K562 (cell line): ENCODE data around the gene MAP1LC3B2. TPM values are rescaled to one million over a fixed set of nuclear protein-coding genes. Genes with fewer than 3 reads are reported as not detected.
A peak's percentile ranks its signal among the peaks of the same experiment; 100 is the strongest.
"Not testable (repeated sequence)": the region's sequence is repeated elsewhere in the genome, so short reads cannot be mapped to it uniquely, and the experiment has no call there.

Source experiments
- ATAC-seq: fragments of 200-7000 bp; cut with Tn5 transposase; 3 replicates; pipeline ENCODE4 v1.9.1; 2020; ENCODE audit warnings: moderate library complexity
- BruUV-seq: library from RNA; stranded (reverse); fragments of 400-500 nt; replicated peaks from 2 replicates; lab custom pipeline; 2021; lab: Mats Ljungman, UMichigan
- CTCF ChIA-PET: fragments of 300-600 bp; formaldehyde crosslinking; extraction: SDS; loops from one replicate; lab custom pipeline; 2021; ENCODE audit warnings: low intra/inter-chr PET ratio; lab: Yijun Ruan, JAX
- POLR2A ChIA-PET: fragments of 300-600, 350-650 bp; sonication (Branson Sonifier 250); formaldehyde crosslinking; extraction: SDS; loops from one replicate; lab custom pipeline; 2021; ENCODE audit warnings: antibody characterized with exemption, inconsistent platforms; lab: Yijun Ruan, JAX
- DNase-seq, 4 experiments: peaks; one replicate each; pipeline versions ENCODE4 v3.0.0 to v3.0.0-alpha.2; 2011 to 2018; ENCODE audit warnings: low spot score in 3 of 4, mixed read lengths in 3 of 4; ENCODE audit errors: extremely low read depth in 1 of 4
- FAIRE-seq: peaks from 2 replicates; lab custom pipeline; 2011; peaks lifted over from hg19 to GRCh38; lab: Jason Lieb, UNC
- H2AFZ ChIP-seq: 2 replicates; pipeline ENCODE4 v1.6.0; 2011; ENCODE audit warnings: low read depth, low read length, control low read depth, inconsistent platforms
- H3K27ac ChIP-seq: fragments of 200-600 bp; 3 replicates; pipeline ENCODE4 v1.8.0; 2011; ENCODE audit warnings: low read depth, mild to moderate bottlenecking, control low read depth, inconsistent platforms, low read length, moderate library complexity, mixed read lengths; ENCODE audit errors: extremely low read depth
- H3K27me3 ChIP-seq, 2 experiments: fragments of 300-600 bp in 1 of 2; 2 replicates in 1 of 2; 3 replicates in 1 of 2; pipeline versions ENCODE4 v1.6.0 to v1.8.0; 2011; ENCODE audit warnings: inconsistent platforms in 2 of 2, low read length in 2 of 2, mild to moderate bottlenecking in 1 of 2, mixed read lengths in 1 of 2, moderate library complexity in 1 of 2; ENCODE audit not compliant: control insufficient read depth in 2 of 2, insufficient read depth in 2 of 2
- H3K36me3 ChIP-seq: fragments of 300-600 bp; 3 replicates; pipeline ENCODE4 v1.8.0; 2011; ENCODE audit warnings: mild to moderate bottlenecking, low read length, inconsistent platforms; ENCODE audit not compliant: control insufficient read depth, insufficient read depth
- H3K4me1 ChIP-seq, 2 experiments: fragments of 200-600 bp in 1 of 2; replicated peaks in 1 of 2; 2 replicates in 1 of 2; 3 replicates in 1 of 2; pipeline versions ENCODE4 v1.5.1 to v1.8.0; 2011; ENCODE audit warnings: inconsistent platforms in 2 of 2, low read length in 2 of 2, mild to moderate bottlenecking in 1 of 2, mixed read lengths in 1 of 2, moderate library complexity in 1 of 2; ENCODE audit not compliant: control insufficient read depth in 2 of 2, insufficient read depth in 2 of 2
- H3K4me2 ChIP-seq: 2 replicates; pipeline ENCODE4 v1.6.1; 2011; ENCODE audit warnings: low read length, control low read depth, inconsistent platforms, mixed read lengths; ENCODE audit not compliant: insufficient read depth
- H3K4me3 ChIP-seq: fragments of 200-600 bp; sonication (generic), shearing (Covaris generic); 2 replicates; pipeline ENCODE4 v1.5.1; 2016; ENCODE audit warnings: control low read depth, inconsistent platforms
- H3K79me2 ChIP-seq: fragments of 200-600 bp; 3 replicates; pipeline ENCODE4 v1.8.0; 2011; ENCODE audit warnings: low read length, inconsistent platforms; ENCODE audit not compliant: control insufficient read depth, insufficient read depth
- H3K9ac ChIP-seq, 2 experiments: 2 replicates each; pipeline versions ENCODE4 v1.6.0 to v1.6.1; 2011; ENCODE audit warnings: low read depth in 2 of 2, low read length in 2 of 2, control low read depth in 1 of 2, inconsistent platforms in 1 of 2, mild to moderate bottlenecking in 1 of 2, mixed read lengths in 1 of 2; ENCODE audit not compliant: insufficient read depth in 1 of 2
- H3K9me1 ChIP-seq: one replicate; pipeline ENCODE4 v1.6.0; 2011; ENCODE audit warnings: inconsistent platforms, mild to moderate bottlenecking, low read length, moderate library complexity; ENCODE audit not compliant: control insufficient read depth, insufficient read depth
- H3K9me3 ChIP-seq: replicated peaks from 2 replicates; pipeline ENCODE4 v1.5.1; 2011; ENCODE audit warnings: low read depth, low read length, inconsistent platforms; ENCODE audit not compliant: control insufficient read depth, insufficient read depth
- H4K20me1 ChIP-seq: replicated peaks from 2 replicates; pipeline ENCODE4 v1.6.1; 2011; ENCODE audit warnings: low read length, inconsistent platforms, mixed read lengths; ENCODE audit not compliant: control insufficient read depth, insufficient read depth
- C11orf30 ChIP-seq: fragments of 450-650 bp; IDR thresholded peaks from 2 replicates; pipeline ENCODE4 v1.6.1; 2016; ENCODE audit warnings: low read depth, mild to moderate bottlenecking
- FOXK1 ChIP-seq: sonication (generic); formaldehyde crosslinking; IDR thresholded peaks from 2 replicates; pipeline ENCODE4 v1.8.0; 2022; ENCODE audit warnings: missing genetic modification reagents, mild to moderate bottlenecking, borderline replicate concordance
- MTF1 ChIP-seq: fragments of 250-450 bp; sonication (Bioruptor Pico); IDR thresholded peaks from 2 replicates; pipeline ENCODE4 v1.9.0; 2021; ENCODE audit warnings: moderate library complexity, mild to moderate bottlenecking, inconsistent platforms, borderline replicate concordance
- SIN3A ChIP-seq, 2 experiments: fragments of 150-350 bp in 1 of 2; IDR thresholded peaks; 2 replicates each; pipeline ENCODE4 v1.6.1; 2011 to 2016; ENCODE audit warnings: borderline replicate concordance in 2 of 2, low read depth in 2 of 2, low read length in 2 of 2, mild to moderate bottlenecking in 2 of 2, moderate library complexity in 2 of 2; ENCODE audit not compliant: control insufficient read depth in 1 of 2
- TARDBP ChIP-seq: fragments of 450-650 bp; IDR thresholded peaks from 2 replicates; pipeline ENCODE4 v1.6.1; 2016
- ZBTB1 ChIP-seq: sonication (generic); formaldehyde crosslinking; IDR thresholded peaks from 2 replicates; pipeline ENCODE4 v1.8.1; 2023; ENCODE audit warnings: missing genetic modification reagents, low read depth, mild to moderate bottlenecking, borderline replicate concordance
- WGBS: fragments of 100-300 bp; shearing (Covaris generic); methylation state at CpG from one replicate; pipeline ENCODE4 v1.1.6; 2016; ENCODE audit warnings: low coverage, mixed read lengths; ENCODE audit not compliant: insufficient coverage; ENCODE audit errors: missing lambda C conversion rate; 5-methylcytosine and 5-hydroxymethylcytosine counted together
- in situ Hi-C: fragments of 300-500 bp; cut with MboI; formaldehyde crosslinking; loops from 4 replicates; pipeline ENCODE4 v1.15.0; 2018; ENCODE audit warnings: inconsistent platforms, mixed read lengths
- intact Hi-C: fragments of 100-400 bp; cut with micrococcal nuclease; formaldehyde crosslinking; loops from 2 replicates; pipeline ENCODE4 v1.14.2; 2022
- polyA plus RNA-seq, 8 experiments: library from polyadenylated mRNA; depleted of rRNA in 4 of 8; stranded (reverse) in 5 of 8; unstranded in 3 of 8; fragments of >200 nt; fragmentation: Nextera tagmentation in 2 of 8; fragmentation: Illumina TruSeq in 1 of 8; extraction: Ambion mirVana in 2 of 8; extraction: Trizol in 1 of 8; gene quantifications; 2 replicates each; pipeline versions ENCODE4 v1.2.1 to v1.2.3, GENCODE V29; 2011 to 2014; ENCODE audit warnings: inconsistent platforms in 1 of 8, missing spikeins in 1 of 8
- total RNA-seq, 7 experiments: library from RNA; depleted of rRNA in 6 of 7; stranded (reverse); fragments of >200 nt in 6 of 7; fragmentation: Illumina TruSeq in 2 of 7; extraction: Trizol in 2 of 7; gene quantifications; 2 replicates each; pipeline versions ENCODE4 v1.2.1 to v1.2.3, GENCODE V29; 2011 to 2021; ENCODE audit warnings: low replicate concordance in 1 of 7
- TF ChIP-seq, protein P1 (sequence below): sonication (generic); formaldehyde crosslinking; IDR thresholded peaks from 2 replicates; pipeline ENCODE4 v1.8.0; 2022; ENCODE audit warnings: mild to moderate bottlenecking, low read depth, missing genetic modification reagents
- TF ChIP-seq, protein P2 (sequence below): fragments of 450-650 bp; conservative IDR thresholded peaks from 2 replicates; pipeline ENCODE4 v1.6.1; 2016; ENCODE audit warnings: missing genetic modification characterization, low read depth, mild to moderate bottlenecking, missing compliant biosample characterization, moderate library complexity
- TF ChIP-seq, protein P3 (sequence below): fragments of 250-450 bp; sonication (Bioruptor Pico); IDR thresholded peaks from 2 replicates; pipeline ENCODE4 v1.4.0; 2020

The MAP1LC3B2 gene
- total and polyA plus RNA-seq, 9 of the 15 experiments (the other 6 are each of a cell fraction or from before 2014, with no cell fraction given): 0.53 to 2.8 (median 0.76) TPM; not detected in 2

DNA sequence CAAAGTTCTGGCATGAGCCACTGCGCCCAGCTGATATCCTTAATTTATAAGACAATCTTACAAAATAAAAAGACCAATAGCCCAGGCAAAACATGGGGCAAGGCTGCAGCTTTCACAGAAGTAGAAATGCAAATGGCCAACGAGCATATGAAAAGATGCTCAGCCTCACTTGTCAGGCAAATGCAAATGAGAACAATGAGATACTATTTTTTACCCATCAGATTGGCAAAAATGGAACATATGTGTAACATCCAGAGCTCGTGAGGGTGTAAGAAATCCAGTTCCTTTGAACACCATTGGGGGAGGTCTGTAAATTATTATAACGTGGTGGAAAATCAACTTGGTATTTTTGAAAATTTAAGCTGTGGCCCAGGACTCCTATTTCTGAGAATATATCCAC is 14.6 kb downstream of the MAP1LC3B2 start (continued):
- TF ChIP-seq FOXK1 (CRISPR knock-in tag) (no peak), ZBTB1 (CRISPR knock-in tag) (no peak), TARDBP (no peak), MTF1 (CRISPR knock-in tag) (no peak), SIN3A (IDR thresholded peaks at IDR 0.05; ENCODE audit: borderline replicate concordance in 2 of 2, control insufficient read depth in 1 of 2, low read depth in 2 of 2, low read length in 2 of 2) (no peak), C11orf30 (no peak)
- TF ChIP-seq, protein P1, sequence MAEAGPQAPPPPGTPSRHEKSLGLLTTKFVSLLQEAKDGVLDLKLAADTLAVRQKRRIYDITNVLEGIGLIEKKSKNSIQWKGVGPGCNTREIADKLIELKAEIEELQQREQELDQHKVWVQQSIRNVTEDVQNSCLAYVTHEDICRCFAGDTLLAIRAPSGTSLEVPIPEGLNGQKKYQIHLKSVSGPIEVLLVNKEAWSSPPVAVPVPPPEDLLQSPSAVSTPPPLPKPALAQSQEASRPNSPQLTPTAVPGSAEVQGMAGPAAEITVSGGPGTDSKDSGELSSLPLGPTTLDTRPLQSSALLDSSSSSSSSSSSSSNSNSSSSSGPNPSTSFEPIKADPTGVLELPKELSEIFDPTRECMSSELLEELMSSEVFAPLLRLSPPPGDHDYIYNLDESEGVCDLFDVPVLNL (CRISPR knock-in tag): no peak
- TF ChIP-seq, protein P2, sequence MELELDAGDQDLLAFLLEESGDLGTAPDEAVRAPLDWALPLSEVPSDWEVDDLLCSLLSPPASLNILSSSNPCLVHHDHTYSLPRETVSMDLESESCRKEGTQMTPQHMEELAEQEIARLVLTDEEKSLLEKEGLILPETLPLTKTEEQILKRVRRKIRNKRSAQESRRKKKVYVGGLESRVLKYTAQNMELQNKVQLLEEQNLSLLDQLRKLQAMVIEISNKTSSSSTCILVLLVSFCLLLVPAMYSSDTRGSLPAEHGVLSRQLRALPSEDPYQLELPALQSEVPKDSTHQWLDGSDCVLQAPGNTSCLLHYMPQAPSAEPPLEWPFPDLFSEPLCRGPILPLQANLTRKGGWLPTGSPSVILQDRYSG (tag): no peak
- TF ChIP-seq, protein P3, sequence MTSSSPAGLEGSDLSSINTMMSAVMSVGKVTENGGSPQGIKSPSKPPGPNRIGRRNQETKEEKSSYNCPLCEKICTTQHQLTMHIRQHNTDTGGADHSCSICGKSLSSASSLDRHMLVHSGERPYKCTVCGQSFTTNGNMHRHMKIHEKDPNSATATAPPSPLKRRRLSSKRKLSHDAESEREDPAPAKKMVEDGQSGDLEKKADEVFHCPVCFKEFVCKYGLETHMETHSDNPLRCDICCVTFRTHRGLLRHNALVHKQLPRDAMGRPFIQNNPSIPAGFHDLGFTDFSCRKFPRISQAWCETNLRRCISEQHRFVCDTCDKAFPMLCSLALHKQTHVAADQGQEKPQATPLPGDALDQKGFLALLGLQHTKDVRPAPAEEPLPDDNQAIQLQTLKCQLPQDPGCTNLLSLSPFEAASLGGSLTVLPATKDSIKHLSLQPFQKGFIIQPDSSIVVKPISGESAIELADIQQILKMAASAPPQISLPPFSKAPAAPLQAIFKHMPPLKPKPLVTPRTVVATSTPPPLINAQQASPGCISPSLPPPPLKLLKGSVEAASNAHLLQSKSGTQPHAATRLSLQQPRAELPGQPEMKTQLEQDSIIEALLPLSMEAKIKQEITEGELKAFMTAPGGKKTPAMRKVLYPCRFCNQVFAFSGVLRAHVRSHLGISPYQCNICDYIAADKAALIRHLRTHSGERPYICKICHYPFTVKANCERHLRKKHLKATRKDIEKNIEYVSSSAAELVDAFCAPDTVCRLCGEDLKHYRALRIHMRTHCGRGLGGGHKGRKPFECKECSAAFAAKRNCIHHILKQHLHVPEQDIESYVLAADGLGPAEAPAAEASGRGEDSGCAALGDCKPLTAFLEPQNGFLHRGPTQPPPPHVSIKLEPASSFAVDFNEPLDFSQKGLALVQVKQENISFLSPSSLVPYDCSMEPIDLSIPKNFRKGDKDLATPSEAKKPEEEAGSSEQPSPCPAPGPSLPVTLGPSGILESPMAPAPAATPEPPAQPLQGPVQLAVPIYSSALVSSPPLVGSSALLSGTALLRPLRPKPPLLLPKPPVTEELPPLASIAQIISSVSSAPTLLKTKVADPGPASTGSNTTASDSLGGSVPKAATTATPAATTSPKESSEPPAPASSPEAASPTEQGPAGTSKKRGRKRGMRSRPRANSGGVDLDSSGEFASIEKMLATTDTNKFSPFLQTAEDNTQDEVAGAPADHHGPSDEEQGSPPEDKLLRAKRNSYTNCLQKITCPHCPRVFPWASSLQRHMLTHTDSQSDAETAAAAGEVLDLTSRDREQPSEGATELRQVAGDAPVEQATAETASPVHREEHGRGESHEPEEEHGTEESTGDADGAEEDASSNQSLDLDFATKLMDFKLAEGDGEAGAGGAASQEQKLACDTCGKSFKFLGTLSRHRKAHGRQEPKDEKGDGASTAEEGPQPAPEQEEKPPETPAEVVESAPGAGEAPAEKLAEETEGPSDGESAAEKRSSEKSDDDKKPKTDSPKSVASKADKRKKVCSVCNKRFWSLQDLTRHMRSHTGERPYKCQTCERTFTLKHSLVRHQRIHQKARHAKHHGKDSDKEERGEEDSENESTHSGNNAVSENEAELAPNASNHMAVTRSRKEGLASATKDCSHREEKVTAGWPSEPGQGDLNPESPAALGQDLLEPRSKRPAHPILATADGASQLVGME (CRISPR knock-in tag): no peak

DNA sequence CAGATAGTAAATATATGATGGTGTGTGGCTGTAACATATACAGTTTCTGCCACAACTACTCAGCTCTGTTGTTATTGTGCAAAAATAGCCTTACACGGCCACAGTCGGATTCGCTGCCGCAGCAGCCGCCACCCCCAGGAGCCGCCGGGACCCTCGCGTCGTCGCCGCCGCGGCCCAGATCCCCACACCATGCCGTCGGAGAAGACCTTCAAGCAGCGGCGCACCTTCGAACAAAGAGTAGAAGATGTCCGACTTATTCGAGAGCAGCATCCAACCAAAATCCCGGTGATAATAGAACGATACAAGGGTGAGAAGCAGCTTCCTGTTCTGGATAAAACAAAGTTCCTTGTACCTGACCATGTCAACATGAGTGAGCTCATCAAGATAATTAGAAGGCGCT is 16.6 kb downstream of the MAP1LC3B2 start:
- POLR2A ChIA-PET: interaction anchor here (0.7 to 2.5 kb wide), 2 partner anchors 9 to 190 kb away, joined by 4 to 10 read pairs; no protein-coding TSS in a partner anchor
- H3K79me2 ChIP-seq, H3K9me1 ChIP-seq, H3K27me3 ChIP-seq, H3K27ac ChIP-seq, H3K9me3 ChIP-seq, in situ Hi-C loops, ATAC-seq, intact Hi-C loops, H3K4me3 ChIP-seq, H4K20me1 ChIP-seq, CTCF ChIA-PET, H3K9ac ChIP-seq, BruUV-seq, DNase-seq, H3K4me1 ChIP-seq, H3K36me3 ChIP-seq, H3K4me2 ChIP-seq: not testable (repeated sequence)
- 87% methylated on average over 22 of the region's 24 CpGs for WGBS
- FAIRE-seq: peak; percentile 75
- peak overlapping the region; percentile 13; the same call in 1 of the 2 replicates for H2AFZ ChIP-seq
